Smooth muscle cell (in vitro differentiated cells): Measurements from ENCODE around the gene DNAJC17. TPM values are rescaled to one million over a fixed set of nuclear protein-coding genes. Genes with fewer than 3 reads are reported as not detected.

Experiments
- DNase-seq: peaks from one replicate; lab custom pipeline; 2025; ENCODE audit not compliant: unreplicated experiment; lab: John Stamatoyannopoulos, UW
- H2AFZ ChIP-seq: fragments of 200-600 bp; sonication (generic); 2 replicates; pipeline ENCODE4 v1.6.0; 2016; ENCODE audit warnings: antibody characterized with exemption, low read depth, mild to moderate bottlenecking
- H3F3A ChIP-seq: fragments of 200-600 bp; sonication (generic); 2 replicates; pipeline ENCODE4 v1.6.0; 2017; ENCODE audit warnings: antibody characterized with exemption, low read depth
- H3K27ac ChIP-seq: fragments of 200-600 bp; sonication (generic); 2 replicates; pipeline ENCODE4 v1.5.1; 2016; ENCODE audit warnings: low read depth, mild to moderate bottlenecking
- H3K27me3 ChIP-seq: fragments of 200-600 bp; sonication (generic); 2 replicates; pipeline ENCODE4 v1.6.1; 2016; ENCODE audit warnings: low read depth, mild to moderate bottlenecking
- H3K36me3 ChIP-seq: fragments of 200-600 bp; sonication (generic); 2 replicates; pipeline ENCODE4 v1.5.1; 2016; ENCODE audit warnings: low read depth
- H3K4me1 ChIP-seq: fragments of 200-600 bp; sonication (generic); 2 replicates; pipeline ENCODE4 v1.5.1; 2016; ENCODE audit warnings: low read depth
- H3K4me2 ChIP-seq: fragments of 200-600 bp; sonication (generic); 2 replicates; pipeline ENCODE4 v1.6.0; 2016; ENCODE audit warnings: mild to moderate bottlenecking
- H3K4me3 ChIP-seq: fragments of 200-600 bp; sonication (generic); 2 replicates; pipeline ENCODE4 v1.5.1; 2016; ENCODE audit warnings: mild to moderate bottlenecking
- H3K79me2 ChIP-seq: fragments of 200-600 bp; sonication (generic); 2 replicates; pipeline ENCODE4 v1.6.0; 2016; ENCODE audit warnings: low read depth, mild to moderate bottlenecking
- H3K9ac ChIP-seq: fragments of 200-600 bp; sonication (generic); 2 replicates; pipeline ENCODE4 v1.6.0; 2016; ENCODE audit warnings: low read depth
- H3K9me3 ChIP-seq: fragments of 200-600 bp; sonication (generic); replicated peaks from 2 replicates; pipeline ENCODE4 v1.5.1; 2016; ENCODE audit warnings: low read depth
- H4K20me1 ChIP-seq: fragments of 200-600 bp; sonication (generic); 2 replicates; pipeline ENCODE4 v1.6.0; 2016; ENCODE audit warnings: low read depth
- CTCF ChIP-seq: fragments of 200-600 bp; sonication (generic); IDR thresholded peaks from 2 replicates; pipeline ENCODE4 v1.5.1; 2017; ENCODE audit warnings: borderline replicate concordance, mild to moderate bottlenecking, antibody characterized with exemption; ENCODE audit not compliant: insufficient read depth, poor library complexity, severe bottlenecking
- WGBS: methylation state at CpG from one replicate; pipeline ENCODE4 v1.1.7; 2016; ENCODE audit warnings: low lambda C conversion rate; 5-methylcytosine and 5-hydroxymethylcytosine counted together
- polyA plus RNA-seq: library from polyadenylated mRNA; unstranded; fragments of >200 nt; fragmentation: Nextera tagmentation; extraction: Ambion mirVana; gene quantifications from 2 replicates; pipeline ENCODE4 v1.2.1, GENCODE V29; 2016
- total RNA-seq: library from RNA; depleted of rRNA; stranded (reverse); fragments of >200 nt; gene quantifications from 2 replicates; pipeline ENCODE4 v1.2.3, GENCODE V29; 2014

The DNAJC17 gene
- total and polyA plus RNA-seq, 2 experiments from 2014 or later: 25.0 to 33.6 TPM

GRCh38 chr15:40832903-40833302 is 25.6 kb upstream of the DNAJC17 start:
- Histone ChIP-seq H2AFZ (no peak overlapping the region), H3K27me3 (no peaks in the 10 kb centered on the region), H3K4me1 (no peaks in the 10 kb centered on the region), H3K79me2 (no peaks in the 10 kb centered on the region), H4K20me1 (no peaks in the 10 kb centered on the region), H3F3A (no peaks in the 10 kb centered on the region), H3K9me3 (no peaks in the 10 kb centered on the region), H3K4me3 (no peak overlapping the region), H3K4me2 (no peak overlapping the region), H3K36me3 (no peaks in the 10 kb centered on the region), H3K27ac (no peak overlapping the region), H3K9ac (no peak overlapping the region)
- no peak for TF ChIP-seq CTCF
- DNase-seq: no peak

- WGBS: 94% methylated on average over 1 of the region's 1 CpG
- Histone ChIP-seq H3K4me2 (no peak overlapping the region), H3K27ac (no peak overlapping the region), H2AFZ (no peak overlapping the region), H4K20me1 (no peaks in the 10 kb centered on the region), H3K4me1 (no peaks in the 10 kb centered on the region), H3K9ac (no peak overlapping the region), H3K4me3 (no peak overlapping the region), H3K79me2 (no peaks in the 10 kb centered on the region), H3F3A (no peaks in the 10 kb centered on the region), H3K9me3 (no peaks in the 10 kb centered on the region), H3K36me3 (no peaks in the 10 kb centered on the region), H3K27me3 (no peaks in the 10 kb centered on the region)
- DNase-seq: no peak
- no peak for TF ChIP-seq CTCF
These were observed 24.6 kb upstream of the DNAJC17 start for GRCh38 chr15:40831861-40832260.

- Histone ChIP-seq H3K27ac (no peak overlapping the region), H3K27me3 (no peaks in the 10 kb centered on the region), H2AFZ (no peak overlapping the region), H3K4me3 (no peak overlapping the region), H4K20me1 (no peaks in the 10 kb centered on the region), H3K4me1 (no peaks in the 10 kb centered on the region), H3F3A (no peaks in the 10 kb centered on the region), H3K9ac (no peak overlapping the region), H3K4me2 (no peak overlapping the region), H3K36me3 (no peaks in the 10 kb centered on the region), H3K79me2 (no peaks in the 10 kb centered on the region), H3K9me3 (no peaks in the 10 kb centered on the region)
- WGBS: 57% methylated on average over 2 of the region's 2 CpGs
- no peak for DNase-seq
- no peak for TF ChIP-seq CTCF
These were observed 23.6 kb upstream of the DNAJC17 start for GRCh38 chr15:40830884-40831283.

- Histone ChIP-seq H3K9ac (no peak overlapping the region), H3K79me2 (no peaks in the 10 kb centered on the region), H2AFZ (no peak overlapping the region), H3K4me2 (no peak overlapping the region), H3K36me3 (no peaks in the 10 kb centered on the region), H3K4me1 (no peaks in the 10 kb centered on the region), H3K27me3 (no peaks in the 10 kb centered on the region), H3F3A (no peaks in the 10 kb centered on the region), H3K9me3 (no peaks in the 10 kb centered on the region), H3K4me3 (no peak overlapping the region), H4K20me1 (no peaks in the 10 kb centered on the region), H3K27ac (no peak overlapping the region)
- WGBS: 87% methylated on average over 7 of the region's 7 CpGs
- TF ChIP-seq CTCF: no peak
- DNase-seq: no peak
These were observed 21.8 kb upstream of the DNAJC17 start for GRCh38 chr15:40829115-40829514.
